GM19324 (cell line): ENCODE results near the gene PSME2.

ENCODE experiments used
- ATAC-seq: cut with Tn5 transposase; IDR thresholded peaks from one replicate; pipeline ENCODE4 v1.9.1; 2021; ENCODE audit warnings: mild to moderate bottlenecking, moderate library complexity; ENCODE audit not compliant: unreplicated experiment, low FRiP score

The PSME2 gene

GRCh38 chr14:24136684-24137528 is 9.5 kb downstream of the PSME2 start:
- no peak for ATAC-seq

- peak; percentile 93 for ATAC-seq
Measured at GRCh38 chr14:24135834-24136683, 10.4 kb downstream of the PSME2 start, which contains the start of gene PSME1. TSS of gene PSME1 (plus strand) at chr14:24136194. CDS start at chr14:24136263, 69 bp downstream.

- ATAC-seq, result no peak
Measured at GRCh38 chr14:24135584-24135833, 10.9 kb downstream of the PSME2 start.

- no peak for ATAC-seq
Measured at GRCh38 chr14:24133735-24134134, 12.7 kb downstream of the PSME2 start.

GRCh38 chr14:24132976-24133375 is 13.4 kb downstream of the PSME2 start:
- no peak for ATAC-seq

GRCh38 chr14:24132061-24132685 is 14.2 kb downstream of the PSME2 start:
- no peak for ATAC-seq

- no peak for ATAC-seq
Measured at GRCh38 chr14:24131549-24131966, 14.9 kb downstream of the PSME2 start.

- ATAC-seq, result no peak
Measured at GRCh38 chr14:24130717-24131548, 15.5 kb downstream of the PSME2 start.

GRCh38 chr14:24130380-24130716 is 16.1 kb downstream of the PSME2 start, which contains the start of gene FITM1:
TSS of gene FITM1 (plus strand) at chr14:24130659. CDS start at chr14:24131564, 905 bp downstream.
- ATAC-seq, result no peak

- ATAC-seq, result no peak
Measured at GRCh38 chr14:24129410-24129998, 16.9 kb downstream of the PSME2 start.

GRCh38 chr14:24127673-24128072 is 18.7 kb downstream of the PSME2 start:
- no peak for ATAC-seq

- no peak for ATAC-seq
Measured at GRCh38 chr14:24126939-24127338, 19.5 kb downstream of the PSME2 start.

- no peak for ATAC-seq
Measured at GRCh38 chr14:24123424-24124417, 22.7 kb downstream of the PSME2 start.

- ATAC-seq, result no peak
Measured at GRCh38 chr14:24122898-24123297, 23.5 kb downstream of the PSME2 start.

- no peak for ATAC-seq
Measured at GRCh38 chr14:24122416-24122815, 24.0 kb downstream of the PSME2 start.

- no peak for ATAC-seq
Measured at GRCh38 chr14:24121210-24121609, 25.2 kb downstream of the PSME2 start.

- no peak for ATAC-seq
Measured at GRCh38 chr14:24119691-24120090, 26.7 kb downstream of the PSME2 start.

- ATAC-seq, result no peak
Measured at GRCh38 chr14:24117179-24117578, 29.2 kb downstream of the PSME2 start.
